H1 (cell line): ENCODE measurements around the gene ZNF211. TPM values are rescaled to one million over a fixed set of nuclear protein-coding genes. Genes with fewer than 3 reads are reported as not detected.

Experiments
- CTCF ChIA-PET: fragments of 300-600 bp; sonication (Branson Sonifier 250); formaldehyde crosslinking; loops from one replicate; lab custom pipeline; 2021; ENCODE audit not compliant: partially characterized antibody; lab: Charles Lee
- POLR2A ChIA-PET: fragments of 300-600 bp; sonication (Branson Sonifier 250); formaldehyde crosslinking; loops from one replicate; lab custom pipeline; 2021; ENCODE audit warnings: inconsistent platforms; ENCODE audit not compliant: partially characterized antibody; lab: Charles Lee
- DNase-seq, 2 experiments: peaks; one replicate each; pipeline versions ENCODE4 v3.0.0 to v3.0.0-alpha.2; 2010 to 2022; ENCODE audit warnings: low spot score in 2 of 2, low read depth in 1 of 2, mixed read lengths in 1 of 2
- FAIRE-seq: peaks from 2 replicates; lab custom pipeline; 2011; peaks lifted over from hg19 to GRCh38; lab: Jason Lieb, UNC
- H2AFZ ChIP-seq: 2 replicates; pipeline ENCODE4 v1.8.1; 2012; ENCODE audit warnings: low read length, inconsistent platforms
- H2AK5ac ChIP-seq: 2 replicates; pipeline ENCODE4 v1.6.1; 2013; ENCODE audit warnings: low read depth, low read length
- H2BK120ac ChIP-seq: replicated peaks from 2 replicates; pipeline ENCODE3; 2013; ENCODE audit warnings: low read depth, low read length, inconsistent platforms
- H2BK12ac ChIP-seq: 2 replicates; pipeline ENCODE4 v1.6.1; 2013; ENCODE audit warnings: low read depth, low read length
- H2BK15ac ChIP-seq: 2 replicates; pipeline ENCODE4 v1.6.1; 2013; ENCODE audit warnings: low read length
- H2BK20ac ChIP-seq: 2 replicates; pipeline ENCODE4 v1.6.1; 2013; ENCODE audit warnings: low read length
- H2BK5ac ChIP-seq: 2 replicates; pipeline ENCODE4 v1.6.1; 2013; ENCODE audit warnings: low read depth, low read length
- H3K14ac ChIP-seq: 2 replicates; pipeline ENCODE4 v1.6.1; 2013; ENCODE audit warnings: inconsistent platforms; ENCODE audit not compliant: insufficient read length
- H3K18ac ChIP-seq: 2 replicates; pipeline ENCODE4 v1.6.1; 2013; ENCODE audit warnings: low read length; ENCODE audit errors: extremely low read depth
- H3K23ac ChIP-seq: 2 replicates; pipeline ENCODE4 v1.6.1; 2013; ENCODE audit warnings: inconsistent platforms; ENCODE audit not compliant: insufficient read length
- H3K23me2 ChIP-seq: 2 replicates; pipeline ENCODE4 v1.6.1; 2013; ENCODE audit warnings: low read depth, low read length
- H3K27ac ChIP-seq: 2 replicates; pipeline ENCODE4 v1.6.1; 2011; ENCODE audit warnings: low read depth, low read length, inconsistent platforms
- H3K27me3 ChIP-seq, 4 experiments: replicated peaks in 1 of 4; 1 replicate in 1 of 4; 2 replicates in 3 of 4; pipeline versions ENCODE4 v1.6.1 to v1.8.1; 2011 to 2013; ENCODE audit warnings: low read length in 3 of 4, mild to moderate bottlenecking in 3 of 4, inconsistent platforms in 2 of 4, mixed read lengths in 2 of 4, moderate library complexity in 1 of 4; ENCODE audit not compliant: control insufficient read depth in 3 of 4, insufficient read depth in 3 of 4; ENCODE audit errors: extremely low read depth in 1 of 4
- H3K36me3 ChIP-seq, 4 experiments: 2 replicates each; pipeline versions ENCODE4 v1.6.1 to v1.8.1; 2011 to 2013; ENCODE audit warnings: mild to moderate bottlenecking in 4 of 4, low read length in 3 of 4, moderate library complexity in 2 of 4, control low read depth in 1 of 4, inconsistent platforms in 1 of 4; ENCODE audit not compliant: insufficient read depth in 4 of 4, control insufficient read depth in 2 of 4
- H3K4ac ChIP-seq: replicated peaks from 2 replicates; pipeline ENCODE3; 2013; ENCODE audit warnings: low read length, low read depth, mixed read lengths, inconsistent platforms; ENCODE audit not compliant: insufficient read length
- H3K4me1 ChIP-seq, 4 experiments: replicated peaks in 1 of 4; 1 replicate in 1 of 4; 2 replicates in 3 of 4; pipeline versions ENCODE4 v1.6.1 to v1.8.1; 2011 to 2013; ENCODE audit warnings: low read length in 3 of 4, inconsistent platforms in 2 of 4, mixed read lengths in 1 of 4; ENCODE audit not compliant: insufficient read depth in 4 of 4, control insufficient read depth in 3 of 4
- H3K4me2 ChIP-seq, 2 experiments: 2 replicates each; pipeline versions ENCODE4 v1.6.1 to v1.8.1; 2011 to 2013; ENCODE audit warnings: low read depth in 2 of 2, low read length in 2 of 2, control low read depth in 1 of 2, inconsistent platforms in 1 of 2, mild to moderate bottlenecking in 1 of 2; ENCODE audit not compliant: insufficient read depth in 1 of 2
- H3K4me3 ChIP-seq, 4 experiments: fragments of 200-600, 300-600 bp in 1 of 4; sonication (generic), shearing (Covaris generic), sonication (Bioruptor Twin) in 1 of 4; 2 replicates each; pipeline versions ENCODE4 v1.5.1 to v1.8.1; 2011 to 2016; ENCODE audit warnings: low read length in 4 of 4, low read depth in 3 of 4, control low read depth in 2 of 4, inconsistent platforms in 2 of 4, mild to moderate bottlenecking in 2 of 4, mixed read lengths in 1 of 4, moderate library complexity in 1 of 4; ENCODE audit not compliant: insufficient read depth in 2 of 4; ENCODE audit errors: extremely low read depth in 1 of 4
- H3K56ac ChIP-seq: replicated peaks from 2 replicates; pipeline ENCODE3; 2013; ENCODE audit warnings: low read depth, mild to moderate bottlenecking, mixed read lengths, low read length, inconsistent platforms; ENCODE audit not compliant: insufficient read length
- H3K79me1 ChIP-seq: 2 replicates; pipeline ENCODE4 v1.6.1; 2013; ENCODE audit warnings: low read depth, low read length, control low read depth
- H3K79me2 ChIP-seq, 2 experiments: 2 replicates each; pipeline versions ENCODE4 v1.6.1 to v1.8.1; 2012 to 2013; ENCODE audit warnings: low read length in 2 of 2, mild to moderate bottlenecking in 2 of 2, inconsistent platforms in 1 of 2; ENCODE audit not compliant: insufficient read depth in 2 of 2, control insufficient read depth in 1 of 2
- H3K9ac ChIP-seq, 4 experiments: replicated peaks in 1 of 4; 1 replicate in 1 of 4; 2 replicates in 3 of 4; pipeline versions ENCODE4 v1.6.1 to v1.8.1; 2011 to 2013; ENCODE audit warnings: low read depth in 3 of 4, low read length in 3 of 4, control low read depth in 2 of 4, mild to moderate bottlenecking in 2 of 4, moderate library complexity in 2 of 4, inconsistent platforms in 1 of 4; ENCODE audit errors: extremely low read depth in 1 of 4
- H3K9me3 ChIP-seq, 2 experiments: 2 replicates each; pipeline versions ENCODE4 v1.6.1 to v1.8.1; 2012 to 2013; ENCODE audit warnings: mild to moderate bottlenecking in 2 of 2, moderate library complexity in 2 of 2, control low read depth in 1 of 2, inconsistent platforms in 1 of 2, low read depth in 1 of 2, low read length in 1 of 2, mixed read lengths in 1 of 2; ENCODE audit not compliant: insufficient read depth in 2 of 2
- H4K20me1 ChIP-seq, 2 experiments: replicated peaks in 1 of 2; 2 replicates each; pipeline versions ENCODE3 to v1.8.1; 2011 to 2013; ENCODE audit warnings: inconsistent platforms in 2 of 2, low read length in 2 of 2, mild to moderate bottlenecking in 1 of 2; ENCODE audit not compliant: insufficient read depth in 2 of 2, control insufficient read depth in 1 of 2
- H4K5ac ChIP-seq: 2 replicates; pipeline ENCODE4 v1.6.1; 2013; ENCODE audit warnings: low read length, low read depth, mixed read lengths, inconsistent platforms; ENCODE audit not compliant: insufficient read length
- H4K8ac ChIP-seq: 2 replicates; pipeline ENCODE4 v1.8.0; 2013; ENCODE audit warnings: mild to moderate bottlenecking, moderate library complexity, low read length, inconsistent platforms; ENCODE audit not compliant: insufficient read depth; ENCODE audit errors: extremely low read depth
- H4K91ac ChIP-seq: replicated peaks from 2 replicates; pipeline ENCODE3; 2013; ENCODE audit warnings: low read length, mixed read lengths, inconsistent platforms; ENCODE audit not compliant: insufficient read length
- BCL11A ChIP-seq, 2 experiments: IDR thresholded peaks; one replicate each; pipeline ENCODE4 v1.6.1; 2011; ENCODE audit warnings: low read depth in 2 of 2, low read length in 2 of 2, mild to moderate bottlenecking in 2 of 2
- E2F6 ChIP-seq: IDR thresholded peaks from 2 replicates; pipeline ENCODE4 v1.6.1; 2012; ENCODE audit warnings: inconsistent platforms
- HDAC2 ChIP-seq, 2 experiments: fragments of 300-600 bp in 1 of 2; sonication (generic) in 1 of 2; IDR thresholded peaks; 2 replicates each; pipeline ENCODE4 v1.6.1; 2011 to 2012; ENCODE audit warnings: low read depth in 2 of 2, low read length in 2 of 2, mild to moderate bottlenecking in 2 of 2, moderate library complexity in 2 of 2, borderline replicate concordance in 1 of 2, inconsistent platforms in 1 of 2
- RNF2 ChIP-seq: fragments of 200-900, 300-1000 bp; sonication (generic); IDR thresholded peaks from 2 replicates; pipeline ENCODE4 v1.7.1; 2016; ENCODE audit warnings: borderline replicate concordance, low read depth, mild to moderate bottlenecking, antibody characterized with exemption, low read length; ENCODE audit not compliant: poor library complexity, severe bottlenecking; ENCODE audit errors: missing control alignments
- USF2 ChIP-seq: IDR thresholded peaks from 2 replicates; pipeline ENCODE4 v1.6.1; 2011; ENCODE audit warnings: low read length, improper control_type of control experiment
- WGBS, 2 experiments: shearing (Covaris generic) in 1 of 2; methylation state at CpG; one replicate each; pipeline versions ENCODE4 v1.1.6 to v1.1.7; 2013 to 2015; ENCODE audit warnings: low lambda C conversion rate in 2 of 2, mixed read lengths in 2 of 2, inconsistent platforms in 1 of 2, low coverage in 1 of 2, missing lambda C conversion rate in 1 of 2; ENCODE audit not compliant: insufficient replicate concordance in 2 of 2, insufficient coverage in 1 of 2, insufficient read length in 1 of 2; ENCODE audit errors: extremely low coverage in 1 of 2, missing lambda C conversion rate in 1 of 2; 5-methylcytosine and 5-hydroxymethylcytosine counted together
- polyA plus RNA-seq, 7 experiments: library from polyadenylated mRNA; depleted of rRNA in 3 of 7; stranded (reverse) in 5 of 7; unstranded in 2 of 7; fragments of >200 nt in 5 of 7; fragments of 200-250 nt in 2 of 7; gene quantifications; 1 replicate in 5 of 7; 2 replicates in 1 of 7; 4 replicates in 1 of 7; pipeline versions ENCODE4 v1.2.1 to v1.2.3, GENCODE V29; 2011 to 2013; ENCODE audit warnings: missing spikeins in 2 of 7, mixed read lengths in 2 of 7
- total RNA-seq: library from RNA; stranded (reverse); fragmentation: NEBNext Ultra II Directional; extraction: Animal tissue kit (Norgen Biotek cat#: 25700); gene quantifications from 2 replicates; pipeline ENCODE4 v1.2.1, GENCODE V29; 2021

Gene ZNF211
- total and polyA plus RNA-seq, 2 of the 8 experiments (the other 6 are each of a cell fraction or from before 2014, with no cell fraction given), result 7.5 to 15.7 TPM

- WGBS, 2 experiments, result 86% methylated on average over 4 of the region's 4 CpGs; no CpG with 5 or more reads in 1 of the 2 experiments
- H3K18ac ChIP-seq, result no peak overlapping the region
- no peak overlapping the region for H2AFZ ChIP-seq
- H2BK120ac ChIP-seq, result no peak overlapping the region
- no peak overlapping the region for H4K8ac ChIP-seq
- peaks cover 0 to 1% (median 0%) of the 10 kb centered on the region in 4 experiments; a peak in 1 of 7 replicates for H3K4me1 ChIP-seq
- no peak overlapping the region for H3K4ac ChIP-seq
- H2BK15ac ChIP-seq, result no peak overlapping the region
- H3K23me2 ChIP-seq, result no peaks in the 10 kb centered on the region
- FAIRE-seq (no peak), DNase-seq (no peak)
- H3K4me3 ChIP-seq, result no peak overlapping the region
- H2BK12ac ChIP-seq, result no peak overlapping the region
- no peaks in the 10 kb centered on the region for H3K79me2 ChIP-seq
- no peak overlapping the region for H3K56ac ChIP-seq
- POLR2A ChIA-PET, result interaction anchor here (0.6 to 1.8 kb wide), 5 partner anchors 8 to 190 kb away, joined by 3 to 7 read pairs (median 4); partner anchors contain the start of genes ZNF154 and ZNF551
- no peak overlapping the region for H3K9ac ChIP-seq
- CTCF ChIA-PET, result interaction anchor here (1.0 to 1.3 kb wide), 2 partner anchors 9 to 66 kb away, joined by 3 to 5 read pairs; partner anchors contain the start of gene ZNF551
- no peaks in the 10 kb centered on the region for H3K36me3 ChIP-seq
- no peak for TF ChIP-seq E2F6
- TF ChIP-seq HDAC2 (IDR thresholded peaks at IDR 0.05; ENCODE audit: borderline replicate concordance in 1 of 2, low read depth in 2 of 2, low read length in 2 of 2), result no peak
- no peak for TF ChIP-seq USF2
- no peak for TF ChIP-seq BCL11A (IDR thresholded peaks at IDR 0.05; ENCODE audit: low read depth in 2 of 2, low read length in 2 of 2)
- no peak for TF ChIP-seq RNF2
- peaks cover 0 to 4% (median 0%) of the 10 kb centered on the region in 4 experiments; a peak in 2 of 7 replicates for H3K27me3 ChIP-seq
- H3K27ac ChIP-seq, result no peak overlapping the region
- H4K91ac ChIP-seq, result no peak overlapping the region
- H3K9me3 ChIP-seq, result no peaks in the 10 kb centered on the region
- H3K23ac ChIP-seq, result no peak overlapping the region
- no peak overlapping the region for H2AK5ac ChIP-seq
- H2BK20ac ChIP-seq, result no peak overlapping the region
- H3K14ac ChIP-seq, result no peak overlapping the region
- H3K4me2 ChIP-seq, result no peak overlapping the region
- H4K20me1 ChIP-seq, result peaks cover 0 to 1% of the 10 kb centered on the region in 2 experiments
- no peak overlapping the region for H4K5ac ChIP-seq
- H3K79me1 ChIP-seq, result no peaks in the 10 kb centered on the region
- no peak overlapping the region for H2BK5ac ChIP-seq
These were observed 39.5 kb downstream of the ZNF211 start for GRCh38 chr19:57672466-57672865.
